ENCODE data around the gene KANK3.

GRCh38 chr19:8373867-8374813 lies 31.1 kb upstream of the KANK3 start:
- TF ChIP-seq, protein P1, sequence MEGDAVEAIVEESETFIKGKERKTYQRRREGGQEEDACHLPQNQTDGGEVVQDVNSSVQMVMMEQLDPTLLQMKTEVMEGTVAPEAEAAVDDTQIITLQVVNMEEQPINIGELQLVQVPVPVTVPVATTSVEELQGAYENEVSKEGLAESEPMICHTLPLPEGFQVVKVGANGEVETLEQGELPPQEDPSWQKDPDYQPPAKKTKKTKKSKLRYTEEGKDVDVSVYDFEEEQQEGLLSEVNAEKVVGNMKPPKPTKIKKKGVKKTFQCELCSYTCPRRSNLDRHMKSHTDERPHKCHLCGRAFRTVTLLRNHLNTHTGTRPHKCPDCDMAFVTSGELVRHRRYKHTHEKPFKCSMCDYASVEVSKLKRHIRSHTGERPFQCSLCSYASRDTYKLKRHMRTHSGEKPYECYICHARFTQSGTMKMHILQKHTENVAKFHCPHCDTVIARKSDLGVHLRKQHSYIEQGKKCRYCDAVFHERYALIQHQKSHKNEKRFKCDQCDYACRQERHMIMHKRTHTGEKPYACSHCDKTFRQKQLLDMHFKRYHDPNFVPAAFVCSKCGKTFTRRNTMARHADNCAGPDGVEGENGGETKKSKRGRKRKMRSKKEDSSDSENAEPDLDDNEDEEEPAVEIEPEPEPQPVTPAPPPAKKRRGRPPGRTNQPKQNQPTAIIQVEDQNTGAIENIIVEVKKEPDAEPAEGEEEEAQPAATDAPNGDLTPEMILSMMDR (IDR thresholded peaks at IDR 0.05; ENCODE audit: low read depth, low read length) = no peak
- no peak for TF ChIP-seq POLR2A (IDR thresholded peaks at IDR 0.05; ENCODE audit: extremely low read depth, insufficient read length)
